ENCODE measurements around the gene MBD3L4.
"Not testable (repeated sequence)": the region's sequence is repeated elsewhere in the genome, so short reads cannot be mapped to it uniquely, and the experiment has no call there.

Gene MBD3L4

DNA sequence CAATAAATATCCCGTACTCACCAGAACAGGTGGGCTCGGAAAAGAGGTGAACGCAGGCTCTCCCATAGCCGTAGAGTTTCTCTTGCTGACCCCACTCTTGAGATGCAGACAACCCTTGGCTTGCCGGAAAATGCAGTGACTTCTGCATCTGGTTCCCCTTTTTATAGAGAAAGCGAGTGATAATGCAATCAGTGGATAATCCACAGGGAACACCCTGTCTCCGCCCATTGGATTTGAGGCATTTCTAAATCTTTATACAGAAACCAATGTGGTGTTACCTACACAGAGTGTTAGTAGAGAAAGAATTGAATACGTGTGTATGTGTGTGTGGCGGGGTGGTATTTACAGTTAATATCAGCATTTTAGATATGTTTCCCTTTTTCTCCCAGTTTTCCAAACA is at the start of gene MBD3L4:
Gene MBD3L4, minus strand, starts transcription at position 101 of the 400 bp plus-strand sequence. Its CDS starts 35 bp downstream, at position 66.
- H3K27me3 Mint-ChIP-seq; H3K36me3 Mint-ChIP-seq (ENCODE audit: insufficient read depth); ATAC-seq (replicated peaks; ENCODE audit: extremely low read depth, poor library complexity, severe bottlenecking); H3K4me3 Mint-ChIP-seq; H3K4me1 Mint-ChIP-seq; H3K9me3 Mint-ChIP-seq; H3K27ac Mint-ChIP-seq (ENCODE audit: low read depth); DNase-seq (ENCODE audit: low spot score in 2 of 2): not testable (repeated sequence)

DNA sequence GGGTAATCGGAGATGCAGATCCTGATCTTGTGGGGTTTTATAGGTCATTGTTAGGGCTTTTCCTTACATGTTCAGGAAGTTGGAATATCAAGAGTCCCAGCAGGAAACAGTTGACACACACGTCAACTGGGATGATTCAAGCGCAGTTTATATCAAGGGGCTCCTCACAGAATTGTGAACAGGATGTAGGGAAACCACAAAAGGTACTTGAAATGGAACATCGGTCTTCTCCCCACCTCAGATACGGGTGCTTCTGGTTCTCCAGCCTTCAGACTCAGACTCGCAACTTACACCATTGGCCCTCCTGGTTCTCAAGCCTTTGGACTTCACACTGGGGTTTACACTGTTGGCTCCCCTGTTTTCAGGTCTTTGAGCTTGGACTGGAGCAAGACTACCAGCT is 49.0 kb upstream of the MBD3L4 start:
- peaks cover 17% of the 10 kb centered on the region for H3K9me3 Mint-ChIP-seq

GRCh38 chr19:7083076-7083956 is 43.3 kb upstream of the MBD3L4 start:
- H3K27me3 Mint-ChIP-seq, result no peaks in the 10 kb centered on the region
- no peak overlapping the region for H3K4me3 Mint-ChIP-seq
- no peaks in the 10 kb centered on the region for H3K4me1 Mint-ChIP-seq
- peaks cover 64% of the 10 kb centered on the region for H3K36me3 Mint-ChIP-seq (ENCODE audit: insufficient read depth)
- no peak for DNase-seq (ENCODE audit: low spot score in 2 of 2)
- peaks cover 22% of the 10 kb centered on the region for H3K9me3 Mint-ChIP-seq
- no peak overlapping the region for H3K27ac Mint-ChIP-seq (ENCODE audit: low read depth)
- no peak for ATAC-seq (replicated peaks; ENCODE audit: extremely low read depth, poor library complexity, severe bottlenecking)

More for the DNA sequence above, 49.0 kb upstream of the MBD3L4 start:
- ATAC-seq (replicated peaks; ENCODE audit: extremely low read depth, poor library complexity, severe bottlenecking), result no peak
- H3K4me1 Mint-ChIP-seq, result peaks cover 5% of the 10 kb centered on the region
- no peak overlapping the region for H3K27ac Mint-ChIP-seq (ENCODE audit: low read depth)
- H3K36me3 Mint-ChIP-seq (ENCODE audit: insufficient read depth), result peaks cover 7% of the 10 kb centered on the region
- no peak overlapping the region for H3K4me3 Mint-ChIP-seq
- no peak for DNase-seq (ENCODE audit: low spot score in 2 of 2)
- no peaks in the 10 kb centered on the region for H3K27me3 Mint-ChIP-seq

GRCh38 chr19:7078008-7078407 is 38.0 kb upstream of the MBD3L4 start:
- DNase-seq (ENCODE audit: low spot score in 2 of 2) (no peak), ATAC-seq (replicated peaks; ENCODE audit: extremely low read depth, poor library complexity, severe bottlenecking) (no peak)
- Mint-ChIP-seq H3K4me1 (peaks cover 6% of the 10 kb centered on the region), H3K36me3 (ENCODE audit: insufficient read depth) (peaks cover 96% of the 10 kb centered on the region), H3K27me3 (no peaks in the 10 kb centered on the region), H3K9me3 (peaks cover 13% of the 10 kb centered on the region), H3K27ac (ENCODE audit: low read depth) (no peak overlapping the region), H3K4me3 (no peak overlapping the region)

GRCh38 chr19:7076151-7076550 is 36.2 kb upstream of the MBD3L4 start:
- DNase-seq (ENCODE audit: low spot score in 2 of 2) (no peak), ATAC-seq (replicated peaks; ENCODE audit: extremely low read depth, poor library complexity, severe bottlenecking) (no peak)
- Mint-ChIP-seq H3K36me3 (ENCODE audit: insufficient read depth) (peaks cover 94% of the 10 kb centered on the region), H3K4me1 (peaks cover 13% of the 10 kb centered on the region), H3K9me3 (peaks cover 7% of the 10 kb centered on the region), H3K27me3 (no peaks in the 10 kb centered on the region), H3K4me3 (no peak overlapping the region), H3K27ac (ENCODE audit: low read depth) (no peak overlapping the region)

- Mint-ChIP-seq H3K27ac (ENCODE audit: low read depth) (no peak overlapping the region), H3K36me3 (ENCODE audit: insufficient read depth) (peaks cover 84% of the 10 kb centered on the region), H3K4me1 (peaks cover 13% of the 10 kb centered on the region), H3K4me3 (no peak overlapping the region), H3K9me3 (peaks cover 7% of the 10 kb centered on the region), H3K27me3 (no peaks in the 10 kb centered on the region)
- ATAC-seq (replicated peaks; ENCODE audit: extremely low read depth, poor library complexity, severe bottlenecking) (no peak), DNase-seq (ENCODE audit: low spot score in 2 of 2) (no peak)
Measured at GRCh38 chr19:7074705-7075282, 34.8 kb upstream of the MBD3L4 start.

GRCh38 chr19:7072541-7072940 is 32.6 kb upstream of the MBD3L4 start:
- ATAC-seq (replicated peaks; ENCODE audit: extremely low read depth, poor library complexity, severe bottlenecking), result no peak
- Mint-ChIP-seq H3K27ac (ENCODE audit: low read depth) (no peak overlapping the region), H3K4me1 (peaks cover 24% of the 10 kb centered on the region), H3K36me3 (ENCODE audit: insufficient read depth) (peaks cover 68% of the 10 kb centered on the region), H3K27me3 (no peaks in the 10 kb centered on the region), H3K9me3 (no peaks in the 10 kb centered on the region), H3K4me3 (peak overlapping the region; percentile 38)
- DNase-seq (ENCODE audit: low spot score in 2 of 2), result no peak

- H3K9me3 Mint-ChIP-seq, result no peaks in the 10 kb centered on the region
- ATAC-seq (replicated peaks; ENCODE audit: extremely low read depth, poor library complexity, severe bottlenecking) (peak; percentile 22), DNase-seq (ENCODE audit: low spot score in 2 of 2) (no peak)
- H3K4me1 Mint-ChIP-seq, result peaks cover 24% of the 10 kb centered on the region
- no peaks in the 10 kb centered on the region for H3K27me3 Mint-ChIP-seq
- H3K36me3 Mint-ChIP-seq (ENCODE audit: insufficient read depth), result peaks cover 45% of the 10 kb centered on the region
- H3K4me3 Mint-ChIP-seq, result peak overlapping the region; percentile 90
- peak overlapping the region; percentile 91 for H3K27ac Mint-ChIP-seq (ENCODE audit: low read depth)
Measured at GRCh38 chr19:7069904-7070226, 29.9 kb upstream of the MBD3L4 start.

GRCh38 chr19:7069042-7069903 is 29.3 kb upstream of the MBD3L4 start, which contains the start of gene ZNF557:
Gene ZNF557 (plus strand): TSS chr19:7069703. CDS start chr19:7075075, 5,372 bp downstream.
- peak within 1 kb of the TSS; percentile 91 for H3K27ac Mint-ChIP-seq (ENCODE audit: low read depth)
- H3K27me3 Mint-ChIP-seq, result no peaks in the 10 kb centered on the region
- H3K4me3 Mint-ChIP-seq, result peak within 1 kb of the TSS; percentile 90
- peaks cover 20% of the 10 kb centered on the region for H3K4me1 Mint-ChIP-seq
- ATAC-seq (replicated peaks; ENCODE audit: extremely low read depth, poor library complexity, severe bottlenecking) (peak; percentile 95), DNase-seq (ENCODE audit: low spot score in 2 of 2) (peak; percentile 98 to 99)
- peaks cover 39% of the 10 kb centered on the region for H3K36me3 Mint-ChIP-seq (ENCODE audit: insufficient read depth)
- H3K9me3 Mint-ChIP-seq, result no peaks in the 10 kb centered on the region

GRCh38 chr19:7068599-7068998 is 28.6 kb upstream of the MBD3L4 start:
- Mint-ChIP-seq H3K4me1 (peaks cover 18% of the 10 kb centered on the region), H3K27ac (ENCODE audit: low read depth) (peak overlapping the region; percentile 91), H3K27me3 (no peaks in the 10 kb centered on the region), H3K9me3 (no peaks in the 10 kb centered on the region), H3K4me3 (peak overlapping the region; percentile 90), H3K36me3 (ENCODE audit: insufficient read depth) (peaks cover 32% of the 10 kb centered on the region)
- ATAC-seq (replicated peaks; ENCODE audit: extremely low read depth, poor library complexity, severe bottlenecking) (no peak), DNase-seq (ENCODE audit: low spot score in 2 of 2) (no peak)

- ATAC-seq (replicated peaks; ENCODE audit: extremely low read depth, poor library complexity, severe bottlenecking), result no peak
- no peak for DNase-seq (ENCODE audit: low spot score in 2 of 2)
- Mint-ChIP-seq H3K4me1 (peaks cover 17% of the 10 kb centered on the region), H3K9me3 (no peaks in the 10 kb centered on the region), H3K27me3 (no peaks in the 10 kb centered on the region), H3K4me3 (no peak overlapping the region), H3K27ac (ENCODE audit: low read depth) (no peak overlapping the region), H3K36me3 (ENCODE audit: insufficient read depth) (peaks cover 24% of the 10 kb centered on the region)
Measured at GRCh38 chr19:7067716-7068115, 27.7 kb upstream of the MBD3L4 start.

- H3K36me3 Mint-ChIP-seq (ENCODE audit: insufficient read depth), result peaks cover 19% of the 10 kb centered on the region
- peaks cover 11% of the 10 kb centered on the region for H3K4me1 Mint-ChIP-seq
- not testable (repeated sequence) for H3K9me3 Mint-ChIP-seq; H3K27ac Mint-ChIP-seq (ENCODE audit: low read depth); ATAC-seq (replicated peaks; ENCODE audit: extremely low read depth, poor library complexity, severe bottlenecking); H3K4me3 Mint-ChIP-seq; H3K27me3 Mint-ChIP-seq; DNase-seq (ENCODE audit: low spot score in 2 of 2)
Measured at GRCh38 chr19:7067122-7067521, 27.1 kb upstream of the MBD3L4 start.
